ENCODE results near the gene LATS1.

DNA sequence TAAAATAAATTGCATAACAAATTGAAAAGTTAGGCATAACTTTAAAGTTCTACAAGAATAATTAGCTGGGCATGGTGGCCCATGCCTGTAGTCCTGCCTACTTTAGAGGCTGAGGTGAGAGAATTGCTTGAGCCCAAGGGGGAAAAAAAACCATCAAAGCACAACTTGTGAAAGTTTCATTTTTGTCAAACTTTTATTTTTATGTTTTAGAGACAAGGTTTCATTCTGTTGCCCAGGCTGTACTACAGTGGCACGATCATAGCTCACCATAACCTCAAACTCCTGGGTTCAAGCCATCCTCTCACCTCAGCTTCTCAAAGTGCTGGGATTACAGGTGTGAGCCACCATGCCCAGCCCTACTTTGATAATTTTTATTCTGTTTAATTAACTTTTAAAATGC, 83.6 kb downstream of the LATS1 start:
- TF ChIP-seq CTCF (IDR thresholded peaks at IDR 0.05 in 2 of 3, conservative IDR thresholded peaks at IDR 0.05 in 1 of 3; ENCODE audit: control insufficient read depth in 2 of 3, extremely low read depth in 1 of 3, insufficient read depth in 1 of 3, low read depth in 3 of 3, low read length in 3 of 3) = no peak
- no peak for TF ChIP-seq POLR2AphosphoS5 (IDR thresholded peaks at IDR 0.05; ENCODE audit: low read length)
- TF ChIP-seq EP300 (IDR thresholded peaks at IDR 0.05; ENCODE audit: borderline replicate concordance in 1 of 2, control insufficient read depth in 1 of 2, low read depth in 2 of 2, low read length in 2 of 2) = no peak
- no peak for TF ChIP-seq YY1 (IDR thresholded peaks at IDR 0.05; ENCODE audit: low read depth, low read length)
- no peak for TF ChIP-seq NRF1 (conservative IDR thresholded peaks at IDR 0.05; ENCODE audit: low read depth, low read length)
- no peak for TF ChIP-seq EZH2 (IDR thresholded peaks at IDR 0.05; ENCODE audit: borderline replicate concordance, control insufficient read depth, low read depth, low read length)
- TF ChIP-seq, protein P1, sequence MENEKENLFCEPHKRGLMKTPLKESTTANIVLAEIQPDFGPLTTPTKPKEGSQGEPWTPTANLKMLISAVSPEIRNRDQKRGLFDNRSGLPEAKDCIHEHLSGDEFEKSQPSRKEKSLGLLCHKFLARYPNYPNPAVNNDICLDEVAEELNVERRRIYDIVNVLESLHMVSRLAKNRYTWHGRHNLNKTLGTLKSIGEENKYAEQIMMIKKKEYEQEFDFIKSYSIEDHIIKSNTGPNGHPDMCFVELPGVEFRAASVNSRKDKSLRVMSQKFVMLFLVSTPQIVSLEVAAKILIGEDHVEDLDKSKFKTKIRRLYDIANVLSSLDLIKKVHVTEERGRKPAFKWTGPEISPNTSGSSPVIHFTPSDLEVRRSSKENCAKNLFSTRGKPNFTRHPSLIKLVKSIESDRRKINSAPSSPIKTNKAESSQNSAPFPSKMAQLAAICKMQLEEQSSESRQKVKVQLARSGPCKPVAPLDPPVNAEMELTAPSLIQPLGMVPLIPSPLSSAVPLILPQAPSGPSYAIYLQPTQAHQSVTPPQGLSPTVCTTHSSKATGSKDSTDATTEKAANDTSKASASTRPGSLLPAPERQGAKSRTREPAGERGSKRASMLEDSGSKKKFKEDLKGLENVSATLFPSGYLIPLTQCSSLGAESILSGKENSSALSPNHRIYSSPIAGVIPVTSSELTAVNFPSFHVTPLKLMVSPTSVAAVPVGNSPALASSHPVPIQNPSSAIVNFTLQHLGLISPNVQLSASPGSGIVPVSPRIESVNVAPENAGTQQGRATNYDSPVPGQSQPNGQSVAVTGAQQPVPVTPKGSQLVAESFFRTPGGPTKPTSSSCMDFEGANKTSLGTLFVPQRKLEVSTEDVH (IDR thresholded peaks at IDR 0.05; ENCODE audit: low read depth, partially characterized antibody) = no peak
- no peak for TF ChIP-seq NR2C2 (IDR thresholded peaks at IDR 0.05; ENCODE audit: borderline replicate concordance, control insufficient read depth, insufficient read length, low read depth)
- TF ChIP-seq POLR2A (IDR thresholded peaks at IDR 0.05; ENCODE audit: low read depth, low read length) = no peak
- TF ChIP-seq, protein P2, sequence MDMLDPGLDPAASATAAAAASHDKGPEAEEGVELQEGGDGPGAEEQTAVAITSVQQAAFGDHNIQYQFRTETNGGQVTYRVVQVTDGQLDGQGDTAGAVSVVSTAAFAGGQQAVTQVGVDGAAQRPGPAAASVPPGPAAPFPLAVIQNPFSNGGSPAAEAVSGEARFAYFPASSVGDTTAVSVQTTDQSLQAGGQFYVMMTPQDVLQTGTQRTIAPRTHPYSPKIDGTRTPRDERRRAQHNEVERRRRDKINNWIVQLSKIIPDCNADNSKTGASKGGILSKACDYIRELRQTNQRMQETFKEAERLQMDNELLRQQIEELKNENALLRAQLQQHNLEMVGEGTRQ (IDR thresholded peaks at IDR 0.05; ENCODE audit: borderline replicate concordance, low read depth, low read length) = no peak
- TF ChIP-seq, protein P3, sequence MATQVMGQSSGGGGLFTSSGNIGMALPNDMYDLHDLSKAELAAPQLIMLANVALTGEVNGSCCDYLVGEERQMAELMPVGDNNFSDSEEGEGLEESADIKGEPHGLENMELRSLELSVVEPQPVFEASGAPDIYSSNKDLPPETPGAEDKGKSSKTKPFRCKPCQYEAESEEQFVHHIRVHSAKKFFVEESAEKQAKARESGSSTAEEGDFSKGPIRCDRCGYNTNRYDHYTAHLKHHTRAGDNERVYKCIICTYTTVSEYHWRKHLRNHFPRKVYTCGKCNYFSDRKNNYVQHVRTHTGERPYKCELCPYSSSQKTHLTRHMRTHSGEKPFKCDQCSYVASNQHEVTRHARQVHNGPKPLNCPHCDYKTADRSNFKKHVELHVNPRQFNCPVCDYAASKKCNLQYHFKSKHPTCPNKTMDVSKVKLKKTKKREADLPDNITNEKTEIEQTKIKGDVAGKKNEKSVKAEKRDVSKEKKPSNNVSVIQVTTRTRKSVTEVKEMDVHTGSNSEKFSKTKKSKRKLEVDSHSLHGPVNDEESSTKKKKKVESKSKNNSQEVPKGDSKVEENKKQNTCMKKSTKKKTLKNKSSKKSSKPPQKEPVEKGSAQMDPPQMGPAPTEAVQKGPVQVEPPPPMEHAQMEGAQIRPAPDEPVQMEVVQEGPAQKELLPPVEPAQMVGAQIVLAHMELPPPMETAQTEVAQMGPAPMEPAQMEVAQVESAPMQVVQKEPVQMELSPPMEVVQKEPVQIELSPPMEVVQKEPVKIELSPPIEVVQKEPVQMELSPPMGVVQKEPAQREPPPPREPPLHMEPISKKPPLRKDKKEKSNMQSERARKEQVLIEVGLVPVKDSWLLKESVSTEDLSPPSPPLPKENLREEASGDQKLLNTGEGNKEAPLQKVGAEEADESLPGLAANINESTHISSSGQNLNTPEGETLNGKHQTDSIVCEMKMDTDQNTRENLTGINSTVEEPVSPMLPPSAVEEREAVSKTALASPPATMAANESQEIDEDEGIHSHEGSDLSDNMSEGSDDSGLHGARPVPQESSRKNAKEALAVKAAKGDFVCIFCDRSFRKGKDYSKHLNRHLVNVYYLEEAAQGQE (IDR thresholded peaks at IDR 0.05; ENCODE audit: low read depth, low read length) = no peak

All from GM12878 (cell line).